BE2C (cell line): ENCODE results near the gene ACE.

Experiments used
- DNase-seq: peaks from one replicate; pipeline ENCODE4 v3.0.0-alpha.2; 2020
- H3K27me3 ChIP-seq: fragments of 250-450 bp; sonication (Bioruptor Pico); 2 replicates; pipeline ENCODE4 v1.5.1; 2020; ENCODE audit warnings: mild to moderate bottlenecking
- H3K36me3 ChIP-seq: fragments of 250-450 bp; sonication (Bioruptor Pico); 2 replicates; pipeline ENCODE4 v1.5.1; 2020; ENCODE audit warnings: mild to moderate bottlenecking
- H3K4me1 ChIP-seq: fragments of 250-450 bp; sonication (Bioruptor Pico); 2 replicates; pipeline ENCODE4 v1.5.1; 2020
- H3K4me3 ChIP-seq: 2 replicates; pipeline ENCODE4 v1.5.1; 2011; ENCODE audit warnings: low read depth, low read length
- H3K9me3 ChIP-seq: fragments of 250-450 bp; sonication (Bioruptor Pico); 2 replicates; pipeline ENCODE4 v1.5.1; 2020
- CTCF ChIP-seq: IDR thresholded peaks from 2 replicates; pipeline ENCODE4 v1.5.1; 2012; ENCODE audit warnings: mild to moderate bottlenecking, low read depth, low read length

ACE gene

GRCh38 chr17:63531022-63531965 is 54.4 kb downstream of the ACE start:
- H3K4me1 ChIP-seq: peaks cover 21% of the 10 kb centered on the region
- H3K4me3 ChIP-seq: no peak overlapping the region
- DNase-seq: peak; percentile 72
- no peaks in the 10 kb centered on the region for H3K36me3 ChIP-seq
- H3K9me3 ChIP-seq: no peaks in the 10 kb centered on the region
- H3K27me3 ChIP-seq: no peaks in the 10 kb centered on the region
- TF ChIP-seq CTCF: no peak

GRCh38 chr17:63533433-63534077 is 56.7 kb downstream of the ACE start:
- TF ChIP-seq CTCF: no peak
- Histone ChIP-seq H3K36me3 (no peaks in the 10 kb centered on the region), H3K4me1 (peaks cover 26% of the 10 kb centered on the region), H3K27me3 (no peaks in the 10 kb centered on the region), H3K4me3 (no peak overlapping the region), H3K9me3 (no peaks in the 10 kb centered on the region)
- DNase-seq: no peak

GRCh38 chr17:63534078-63534570 is 57.3 kb downstream of the ACE start:
- TF ChIP-seq CTCF: no peak
- Histone ChIP-seq H3K4me1 (peaks cover 28% of the 10 kb centered on the region), H3K27me3 (no peaks in the 10 kb centered on the region), H3K36me3 (no peaks in the 10 kb centered on the region), H3K9me3 (no peaks in the 10 kb centered on the region), H3K4me3 (no peak overlapping the region)
- DNase-seq: no peak

GRCh38 chr17:63534816-63535455 is 58.1 kb downstream of the ACE start:
- no peak for TF ChIP-seq CTCF
- H3K4me3 ChIP-seq: no peak overlapping the region
- no peaks in the 10 kb centered on the region for H3K27me3 ChIP-seq
- no peaks in the 10 kb centered on the region for H3K36me3 ChIP-seq
- no peaks in the 10 kb centered on the region for H3K9me3 ChIP-seq
- no peak for DNase-seq
- H3K4me1 ChIP-seq: peaks cover 22% of the 10 kb centered on the region

- Histone ChIP-seq H3K27me3 (no peaks in the 10 kb centered on the region), H3K4me1 (peaks cover 18% of the 10 kb centered on the region), H3K9me3 (no peaks in the 10 kb centered on the region), H3K4me3 (no peak overlapping the region), H3K36me3 (no peaks in the 10 kb centered on the region)
- no peak for TF ChIP-seq CTCF
- DNase-seq: no peak
These were observed 58.8 kb downstream of the ACE start for GRCh38 chr17:63535640-63536039.
